ENCODE results near the gene FHIT. TPM values are rescaled to one million over a fixed set of nuclear protein-coding genes. Genes with fewer than 3 reads are reported as not detected.

Gene FHIT
- total RNA-seq, 1 experiment from 2014 or later, result 7.8 TPM

DNA sequence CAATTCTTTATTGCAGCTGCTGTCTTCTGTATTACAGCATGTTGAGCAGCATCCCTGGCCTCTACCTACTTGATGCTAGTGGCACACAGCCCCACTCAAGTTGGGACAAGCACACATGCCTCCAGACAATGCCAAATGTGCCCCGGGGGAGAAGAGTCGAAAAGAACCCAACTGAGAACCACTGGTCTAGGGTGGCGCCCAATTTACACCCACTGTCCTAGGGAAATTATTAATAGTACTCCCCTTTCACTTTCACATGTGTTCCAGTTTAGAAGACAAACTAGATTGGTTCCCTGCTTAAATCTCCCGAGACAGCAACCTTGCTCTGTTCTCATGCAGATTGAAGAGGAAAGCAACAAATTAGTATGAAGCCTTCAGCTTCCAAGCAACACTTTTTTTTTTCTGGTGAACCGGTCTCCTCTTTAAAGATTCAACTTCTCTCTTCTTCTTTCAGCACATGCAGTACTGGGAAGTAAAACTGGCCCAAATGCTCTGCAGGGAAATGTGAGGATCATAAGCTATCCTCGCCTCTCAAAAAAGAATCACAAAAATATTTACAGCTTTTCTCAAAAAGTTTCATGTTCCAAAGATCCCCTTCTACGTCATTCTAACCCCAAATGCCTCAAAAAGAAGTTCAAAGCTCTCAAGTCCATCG, 1377.5 kb downstream of the FHIT start:
- DNase-seq (ENCODE audit: low spot score), result no peak
- in situ Hi-C loops (cut with HindIII; ENCODE audit: low sequenced_read_pairs), result no loop called here

DNA sequence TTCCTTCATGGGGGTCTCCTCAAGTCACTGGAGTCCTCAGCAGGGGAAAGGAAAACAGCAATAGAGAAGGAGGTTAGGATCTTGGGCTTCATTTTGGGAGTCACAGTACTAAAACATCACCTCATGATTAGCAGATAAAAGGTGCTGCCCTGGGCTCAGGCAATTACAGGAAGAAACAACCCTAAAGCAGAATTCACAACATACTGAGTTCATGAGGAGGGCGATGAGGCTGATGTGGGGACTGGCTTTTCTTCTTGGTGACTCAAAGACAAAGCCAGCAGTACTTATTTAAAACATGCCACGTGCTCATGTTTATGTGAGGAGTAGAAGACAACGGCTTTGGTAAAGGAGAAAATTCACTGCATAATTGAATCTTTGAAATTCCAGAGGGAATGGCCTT, 1379.1 kb downstream of the FHIT start:
- in situ Hi-C loops (cut with HindIII; ENCODE audit: low sequenced_read_pairs), result no loop called here
- DNase-seq (ENCODE audit: low spot score), result no peak

DNA sequence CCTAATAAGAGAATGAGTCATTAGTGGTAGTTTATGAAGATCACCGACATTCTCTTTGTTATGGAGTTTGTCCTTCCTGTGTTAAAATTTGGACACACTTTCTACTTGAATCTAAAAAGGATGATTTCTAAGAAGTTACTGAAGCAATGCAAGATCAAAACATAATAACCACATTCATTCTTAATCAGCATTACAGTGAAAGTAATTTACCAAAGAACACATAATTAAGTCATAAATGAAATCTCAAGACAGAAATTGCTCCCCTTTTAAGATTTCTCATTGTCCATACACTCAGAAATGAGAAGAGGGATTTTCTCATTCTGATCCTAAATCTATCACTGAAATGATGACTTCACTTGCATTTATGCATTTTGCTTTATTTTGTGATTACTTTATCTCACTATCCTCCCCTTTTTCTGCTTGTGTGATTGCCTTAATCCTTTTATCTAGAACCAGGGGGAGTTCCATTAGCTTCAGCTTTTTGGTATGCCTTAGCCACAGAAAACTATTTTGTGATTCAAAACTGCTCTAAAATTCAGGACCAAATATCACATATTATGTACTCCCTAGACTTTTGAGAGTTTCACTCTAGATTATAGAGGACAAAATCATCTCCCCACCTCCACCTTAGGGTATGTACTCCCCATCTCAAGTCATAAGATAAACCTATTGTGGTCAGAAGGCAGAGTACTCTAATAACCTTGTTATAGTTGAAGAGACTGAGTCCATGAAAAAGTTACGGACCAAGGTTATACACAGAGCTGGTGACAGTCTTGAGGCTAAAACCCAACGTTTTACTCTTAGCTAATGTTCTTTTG, 1383.9 kb downstream of the FHIT start:
- in situ Hi-C loops (cut with HindIII; ENCODE audit: low sequenced_read_pairs), result no loop called here
- DNase-seq (ENCODE audit: low spot score), result no peak

DNA sequence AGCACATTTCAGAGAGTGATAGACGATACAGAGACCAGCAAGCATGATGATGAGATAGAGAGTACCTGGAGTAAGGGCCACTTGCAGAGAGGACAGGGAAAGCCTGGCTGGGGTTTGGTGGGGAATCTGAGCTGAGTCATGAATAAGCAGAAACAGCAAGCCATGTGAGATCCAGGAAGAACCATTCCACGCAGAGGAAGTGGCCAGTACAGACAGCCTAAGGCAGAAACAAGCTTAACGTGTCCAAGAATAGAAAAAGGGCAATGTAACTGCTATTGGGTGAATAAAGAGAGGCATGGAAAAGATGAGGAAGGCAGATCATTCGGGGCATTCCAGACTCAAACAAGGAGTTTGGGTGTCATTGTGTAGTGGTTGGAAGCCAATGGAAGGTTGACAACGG, 1385.2 kb downstream of the FHIT start:
- in situ Hi-C loops (cut with HindIII; ENCODE audit: low sequenced_read_pairs), result no loop called here
- DNase-seq (ENCODE audit: low spot score), result no peak

DNA sequence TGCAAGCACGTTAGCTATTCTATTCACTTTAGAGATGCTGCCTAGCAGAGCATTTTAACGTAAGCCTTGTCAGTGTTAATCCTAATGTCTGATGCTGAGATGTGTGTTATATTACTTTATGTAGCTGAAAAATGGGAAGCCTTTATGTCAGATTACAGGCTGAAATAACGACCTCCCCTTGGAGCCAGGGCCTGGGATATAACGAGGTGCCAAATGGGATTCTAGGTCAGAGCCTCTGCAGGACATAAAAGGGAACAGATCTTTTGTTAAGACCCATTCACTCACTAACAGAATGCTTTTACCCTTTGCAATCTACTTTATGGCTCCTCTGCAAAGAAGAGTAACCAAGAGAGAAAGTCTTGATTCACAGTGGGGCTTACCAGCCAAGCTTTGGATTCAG, 1385.9 kb downstream of the FHIT start:
- in situ Hi-C loops (cut with HindIII; ENCODE audit: low sequenced_read_pairs), result no loop called here
- no peak for DNase-seq (ENCODE audit: low spot score)

DNA sequence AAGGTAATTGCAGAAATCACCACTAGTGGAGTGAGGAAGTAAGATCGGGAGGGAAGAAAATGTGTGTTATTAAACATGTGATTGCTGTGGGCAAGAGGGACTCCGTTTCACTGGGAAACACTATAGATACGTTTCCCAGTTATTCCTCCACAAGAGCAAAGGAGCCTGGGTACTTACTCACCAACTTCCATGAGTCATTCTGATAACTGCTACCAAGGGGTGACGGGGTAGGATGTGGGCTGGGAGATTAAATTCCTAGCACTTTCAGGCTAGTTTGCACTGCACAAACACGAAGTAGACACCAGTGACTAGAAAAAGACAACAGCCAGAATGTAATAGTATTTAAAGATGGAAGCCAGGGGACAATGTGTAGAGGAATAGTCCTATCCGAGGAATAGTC, 1388.6 kb downstream of the FHIT start:
- DNase-seq (ENCODE audit: low spot score), result no peak
- in situ Hi-C loops (cut with HindIII; ENCODE audit: low sequenced_read_pairs), result no loop called here

DNA sequence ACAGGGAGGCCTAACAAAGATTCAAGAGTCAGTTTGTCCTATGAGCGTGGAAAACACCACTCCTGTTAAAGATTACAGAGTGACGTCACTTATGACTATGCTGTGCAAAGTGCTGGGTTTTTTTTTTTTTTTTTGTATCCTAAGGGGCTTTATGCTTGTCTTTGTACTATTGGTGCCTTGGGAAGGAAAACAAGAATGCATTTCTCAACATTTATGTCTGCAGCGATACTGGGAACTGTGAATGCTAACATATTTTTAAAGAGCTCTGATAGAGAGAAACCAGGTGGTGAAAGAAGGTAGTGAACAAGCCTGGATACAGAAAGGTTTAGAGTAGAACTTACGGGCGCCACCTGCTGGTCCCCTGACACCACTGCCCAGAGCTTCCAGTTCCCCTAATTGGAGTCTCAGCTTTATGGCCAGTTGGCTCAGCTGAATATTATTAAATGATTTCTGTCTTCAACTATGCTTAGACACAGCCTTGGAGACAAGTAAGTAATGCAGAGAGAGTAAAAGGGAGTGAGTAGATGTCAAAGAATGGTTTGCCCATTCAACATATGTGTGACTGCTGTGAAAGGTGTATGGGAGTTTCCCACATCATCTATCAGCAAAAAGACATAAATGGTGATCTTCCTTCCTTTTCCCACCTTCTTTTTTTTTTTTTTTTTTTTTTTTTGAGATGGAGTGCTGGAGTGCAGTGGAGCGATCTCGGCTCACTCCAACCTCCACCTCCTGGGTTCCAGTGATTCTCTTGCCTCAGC, 1393.5 kb downstream of the FHIT start:
- in situ Hi-C loops (cut with HindIII; ENCODE audit: low sequenced_read_pairs), result no loop called here
- peak; percentile 83 for DNase-seq (ENCODE audit: low spot score)

DNA sequence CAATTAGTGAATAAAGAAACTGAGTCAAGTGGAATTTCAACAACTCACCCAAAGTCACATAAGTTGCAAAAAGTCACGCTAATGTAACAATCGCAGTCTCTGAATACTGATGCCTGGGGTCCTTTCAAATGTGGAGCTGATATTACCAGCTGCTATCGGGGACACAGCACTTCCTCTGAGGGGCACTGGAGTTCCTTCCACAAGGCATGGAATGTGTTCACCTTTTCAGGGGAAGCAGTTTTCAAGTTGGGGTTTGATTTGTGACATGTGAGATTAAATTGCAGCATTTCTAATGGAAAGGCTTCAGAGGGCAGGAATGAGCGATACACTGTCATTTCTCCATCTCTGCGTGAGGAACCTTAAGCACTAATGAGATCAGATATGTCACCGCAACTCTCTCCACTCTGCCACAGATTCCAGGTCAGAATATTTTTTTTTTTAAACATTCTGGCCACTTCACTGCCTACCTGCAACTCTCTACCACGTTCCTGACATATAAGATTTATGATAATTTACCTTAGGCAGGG, 1394.3 kb downstream of the FHIT start:
- in situ Hi-C loops (cut with HindIII; ENCODE audit: low sequenced_read_pairs), result no loop called here
- no peak for DNase-seq (ENCODE audit: low spot score)

DNA sequence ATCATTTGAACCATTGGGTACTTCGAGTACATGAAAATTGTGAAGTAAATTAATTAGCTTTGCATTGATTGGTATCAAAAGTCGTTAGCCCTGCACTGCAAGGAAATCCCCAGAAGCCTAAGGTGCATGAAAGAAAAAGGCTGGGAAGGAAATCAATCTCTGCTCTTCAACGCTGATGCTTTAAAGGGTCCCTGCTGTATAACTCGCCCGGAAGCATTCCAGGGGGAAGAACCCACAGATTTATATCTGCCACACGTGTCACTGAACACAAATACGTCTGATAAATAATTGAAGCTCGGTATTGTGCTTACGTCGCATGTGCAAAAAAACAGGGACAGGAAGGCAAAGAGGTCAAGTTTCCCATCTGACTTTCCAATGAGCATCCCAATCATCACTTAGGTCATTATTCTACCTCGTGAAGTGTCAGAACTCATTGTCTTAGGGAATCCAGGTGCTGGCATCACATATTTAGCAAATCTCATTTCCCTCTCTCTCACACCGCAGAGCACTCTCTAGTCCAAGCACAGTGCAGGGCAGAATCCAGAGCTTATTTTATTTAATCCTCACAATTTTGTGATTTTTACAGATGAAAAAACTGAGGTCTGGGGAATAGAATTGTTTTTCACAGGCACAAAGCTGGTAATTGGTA, 1397.1 kb downstream of the FHIT start:
- in situ Hi-C loops (cut with HindIII; ENCODE audit: low sequenced_read_pairs), result no loop called here
- no peak for DNase-seq (ENCODE audit: low spot score)

DNA sequence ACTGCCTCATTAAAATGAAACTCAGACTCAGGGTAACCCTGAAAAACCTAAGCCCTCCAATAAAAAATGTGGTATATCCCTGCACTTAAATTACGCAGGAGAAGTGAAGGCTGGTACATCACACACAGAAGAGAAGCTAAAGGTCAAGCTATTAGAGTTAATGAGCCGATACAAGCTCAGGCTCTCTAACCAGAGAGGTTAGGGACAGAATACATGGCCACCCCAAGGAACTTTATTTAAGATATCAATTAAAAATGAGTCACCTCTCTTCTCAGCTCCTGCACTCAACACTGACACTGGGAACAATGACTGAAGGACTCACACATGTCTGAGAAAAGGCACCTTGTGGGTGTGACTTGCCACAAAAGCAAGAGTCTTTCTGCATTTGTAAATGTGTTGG, 1400.8 kb downstream of the FHIT start:
- in situ Hi-C loops (cut with HindIII; ENCODE audit: low sequenced_read_pairs), result no loop called here
- no peak for DNase-seq (ENCODE audit: low spot score)

DNA sequence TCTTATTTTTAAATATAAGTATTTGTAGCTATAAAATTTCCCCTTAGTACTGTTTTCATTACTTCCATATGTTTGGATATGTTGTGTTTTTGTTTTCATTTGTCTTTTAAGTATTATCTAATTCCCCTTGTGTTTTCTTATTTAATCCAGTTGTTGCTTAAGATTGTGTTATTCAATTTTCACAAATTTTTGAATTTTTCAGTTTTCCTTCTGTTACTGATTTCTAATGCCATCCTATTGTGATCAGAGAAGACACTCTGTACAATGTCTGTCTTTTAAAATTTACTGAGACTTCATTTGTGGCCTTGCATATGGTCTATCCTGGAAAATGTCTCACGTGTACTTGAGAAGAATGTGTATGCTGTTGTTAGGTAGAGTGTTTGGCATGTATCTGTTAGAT, 1405.9 kb downstream of the FHIT start:
- in situ Hi-C loops (cut with HindIII; ENCODE audit: low sequenced_read_pairs), result no loop called here
- no peak for DNase-seq (ENCODE audit: low spot score)

DNA sequence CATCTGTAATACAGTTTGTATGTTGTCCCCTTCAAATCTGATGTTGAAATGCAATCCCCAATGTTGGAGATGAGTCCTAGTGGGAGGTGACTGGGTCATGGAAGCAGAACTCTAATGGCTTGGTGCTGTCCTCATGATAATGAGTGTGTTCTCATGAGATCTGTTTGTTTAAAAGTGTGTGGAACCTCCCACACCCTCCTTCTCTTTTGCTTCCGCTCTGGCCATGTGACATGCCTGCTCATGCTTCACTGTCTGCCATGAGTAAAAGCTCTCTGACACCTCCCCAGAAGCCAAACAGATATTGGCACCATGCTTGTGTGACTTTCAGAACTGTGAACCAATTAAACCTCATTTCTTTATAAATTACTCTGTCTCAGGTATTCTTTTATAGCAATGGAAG, 1407.4 kb downstream of the FHIT start:
- no peak for DNase-seq (ENCODE audit: low spot score)
- in situ Hi-C loops (cut with HindIII; ENCODE audit: low sequenced_read_pairs), result no loop called here

DNA sequence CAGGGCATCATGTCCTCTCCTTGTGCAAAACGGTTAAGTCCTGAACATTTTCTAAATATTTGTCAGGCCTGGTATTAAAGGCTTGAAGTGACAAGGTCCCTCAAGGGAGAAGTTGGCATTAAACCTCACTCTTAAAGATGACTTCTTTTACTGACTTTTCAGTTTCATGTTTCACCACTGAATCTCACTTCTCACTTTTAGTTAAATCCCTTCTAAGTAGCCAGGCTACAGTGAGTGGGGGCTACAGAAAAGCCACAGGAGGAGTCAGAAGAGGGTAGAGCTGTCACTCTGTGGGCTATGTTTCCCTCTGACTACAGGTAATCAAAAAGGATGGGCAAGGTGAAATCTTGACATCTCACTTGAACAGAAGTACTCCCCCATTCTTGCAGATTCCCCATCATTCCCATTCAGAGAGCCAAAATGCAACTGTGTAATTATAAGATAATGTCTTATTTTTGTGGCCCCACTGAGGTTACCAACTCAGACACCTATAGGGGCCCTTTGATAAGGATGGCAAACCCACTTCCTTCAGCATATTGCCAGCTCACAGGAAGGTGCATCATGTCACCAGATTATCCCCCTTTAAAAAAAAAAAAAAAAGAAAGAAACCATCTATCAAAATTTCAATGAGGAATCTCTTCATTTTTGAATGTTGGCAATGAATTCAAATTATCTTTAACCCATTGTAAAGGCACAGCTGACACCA, 1411.3 kb downstream of the FHIT start:
- DNase-seq (ENCODE audit: low spot score), result no peak
- in situ Hi-C loops (cut with HindIII; ENCODE audit: low sequenced_read_pairs), result no loop called here

DNA sequence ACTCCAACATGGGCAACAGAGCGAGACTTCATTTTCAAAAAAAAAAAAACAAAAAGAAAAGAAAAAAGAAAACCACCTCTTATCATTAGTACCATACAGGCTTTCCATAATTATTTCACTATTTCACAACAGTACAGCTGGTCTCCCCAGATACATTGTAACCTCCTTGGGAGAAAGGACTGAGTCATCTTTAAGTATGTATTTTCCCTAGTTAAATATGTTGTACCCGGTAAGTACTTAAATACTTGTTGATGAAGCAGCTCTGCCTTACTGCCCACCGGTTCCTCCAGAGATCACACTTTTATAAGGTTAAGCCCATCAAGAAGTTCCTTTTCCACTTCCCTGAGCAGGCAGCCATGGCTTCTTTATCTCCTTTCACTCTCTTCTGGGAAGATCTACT, 1412.0 kb downstream of the FHIT start:
- no peak for DNase-seq (ENCODE audit: low spot score)
- in situ Hi-C loops (cut with HindIII; ENCODE audit: low sequenced_read_pairs), result no loop called here

DNA sequence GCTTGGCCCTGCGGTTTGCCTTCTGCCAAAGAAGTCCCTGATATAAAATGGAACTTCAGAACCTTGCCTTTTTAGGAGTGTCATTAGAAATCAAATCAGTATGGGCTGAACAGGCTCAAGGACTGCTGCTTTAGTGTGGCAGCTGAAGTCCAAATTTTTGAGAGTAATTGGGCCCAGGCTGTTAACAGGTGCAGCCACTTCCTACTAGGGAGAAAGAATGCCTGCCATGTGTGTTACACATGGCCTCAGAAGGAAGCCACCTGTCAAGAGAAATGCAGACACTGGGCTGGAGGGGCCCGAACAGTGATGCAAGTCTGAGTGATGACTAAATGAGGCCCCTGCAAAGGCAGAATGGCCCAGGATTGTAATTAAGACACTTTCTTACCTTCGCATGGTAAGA, 1414.7 kb downstream of the FHIT start:
- in situ Hi-C loops (cut with HindIII; ENCODE audit: low sequenced_read_pairs), result no loop called here
- peak; percentile 78 for DNase-seq (ENCODE audit: low spot score)

DNA sequence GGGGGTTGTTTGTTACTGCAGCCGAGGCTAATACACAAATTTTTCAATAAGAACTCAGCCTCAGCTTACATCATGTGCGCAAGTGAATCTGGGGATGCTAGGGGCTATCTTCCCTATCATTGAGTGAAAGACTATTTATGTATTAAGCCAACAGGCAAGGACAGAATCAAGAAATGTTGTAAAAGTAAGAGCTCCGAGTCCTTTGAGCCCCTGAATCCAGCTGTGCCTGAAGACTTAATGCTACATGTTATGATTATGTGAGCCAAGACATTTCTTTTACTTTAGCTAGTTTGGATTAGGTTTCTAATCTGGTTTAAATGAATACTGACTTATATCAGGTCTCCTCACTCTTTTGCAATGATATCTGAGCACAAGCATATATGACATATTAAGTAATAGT, 1418.5 kb downstream of the FHIT start:
- no peak for DNase-seq (ENCODE audit: low spot score)
- in situ Hi-C loops (cut with HindIII; ENCODE audit: low sequenced_read_pairs), result no loop called here

DNA sequence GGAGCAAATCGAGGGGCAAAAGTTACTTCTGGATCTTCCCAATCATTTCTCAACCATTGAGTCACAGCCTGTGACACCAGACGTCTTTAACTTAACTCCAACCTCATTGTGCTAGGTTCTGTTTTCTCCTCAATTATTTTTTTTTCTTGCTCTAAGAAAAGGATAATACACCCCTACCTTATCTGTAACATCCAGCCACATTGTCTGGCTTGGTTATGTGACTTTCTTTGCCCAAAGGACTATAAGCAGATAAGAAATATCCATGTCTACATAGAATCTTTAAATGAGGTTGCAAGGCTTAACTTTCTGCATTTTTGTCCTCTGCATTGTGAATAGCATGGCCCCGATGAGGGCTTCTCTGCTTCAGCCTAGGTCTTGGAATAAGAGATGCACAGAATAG, 1419.0 kb downstream of the FHIT start:
- in situ Hi-C loops (cut with HindIII; ENCODE audit: low sequenced_read_pairs), result no loop called here
- no peak for DNase-seq (ENCODE audit: low spot score)

DNA sequence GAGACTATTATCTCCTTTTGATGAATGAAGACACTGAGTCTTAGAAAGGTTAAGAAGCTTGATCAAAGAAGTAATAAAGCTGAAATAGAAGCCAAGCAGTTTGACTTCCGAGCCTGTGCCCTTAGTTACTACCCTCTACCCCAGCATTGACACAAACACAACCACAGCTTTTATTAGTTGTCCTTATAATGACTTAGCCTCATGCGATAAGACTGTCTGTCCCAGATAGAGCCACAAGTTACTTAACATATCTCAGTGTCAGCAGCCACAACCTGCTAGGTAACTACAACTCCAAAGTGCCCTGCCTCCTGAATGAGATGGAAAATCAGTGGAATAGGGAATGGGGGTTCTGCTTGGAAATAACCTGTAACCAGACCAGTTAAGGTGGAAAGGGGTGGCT, 1419.9 kb downstream of the FHIT start:
- in situ Hi-C loops (cut with HindIII; ENCODE audit: low sequenced_read_pairs), result no loop called here
- DNase-seq (ENCODE audit: low spot score), result no peak

DNA sequence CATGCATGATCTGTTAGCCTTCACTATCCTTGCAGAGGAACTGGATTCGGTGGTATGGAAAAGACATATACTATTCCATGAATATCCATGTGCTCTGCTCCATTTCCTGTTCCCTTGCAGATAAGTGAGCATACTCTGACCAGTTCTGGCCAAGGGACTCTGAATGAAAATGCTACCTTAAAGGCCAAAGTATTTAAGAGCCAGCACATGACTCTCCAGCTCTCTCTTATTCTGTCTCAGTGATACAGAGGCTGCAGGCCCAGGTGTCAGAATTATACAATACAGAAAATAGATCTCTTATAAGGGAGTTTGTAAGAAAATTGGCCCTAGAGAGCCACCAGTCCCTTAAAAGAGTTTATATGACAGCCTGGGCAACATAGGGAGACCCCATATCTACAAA, 1421.7 kb downstream of the FHIT start:
- in situ Hi-C loops (cut with HindIII; ENCODE audit: low sequenced_read_pairs), result no loop called here
- no peak for DNase-seq (ENCODE audit: low spot score)
